ENCODE results near the gene MILR1.

DNA sequence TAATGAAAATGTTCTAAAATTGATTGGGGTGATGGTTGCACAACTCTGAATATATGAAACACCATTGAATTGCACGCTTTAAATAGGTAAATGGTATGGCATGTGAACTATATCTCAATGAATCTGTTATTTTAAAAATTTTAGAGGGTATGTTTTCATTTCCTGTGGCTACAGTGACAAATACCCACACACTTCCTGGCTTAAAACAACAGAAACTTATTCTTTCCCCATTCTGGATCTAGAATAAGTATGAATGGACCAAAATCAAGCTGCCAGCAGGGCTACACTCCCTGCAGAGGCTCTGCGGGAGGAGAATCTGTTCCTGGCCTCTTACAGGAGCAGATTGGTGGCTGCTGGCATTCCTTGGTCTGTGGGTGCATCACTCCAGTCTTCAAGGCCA lies 47.0 kb upstream of the MILR1 start:
- TF ChIP-seq CTCF (conservative IDR thresholded peaks at IDR 0.05) = no peak
- no peak for TF ChIP-seq ZFX (IDR thresholded peaks at IDR 0.05)
